ENCODE results near the gene TREML4.
"Not testable (repeated sequence)": the region's sequence is repeated elsewhere in the genome, so short reads cannot be mapped to it uniquely, and the experiment has no call there.

The TREML4 gene, protein sequence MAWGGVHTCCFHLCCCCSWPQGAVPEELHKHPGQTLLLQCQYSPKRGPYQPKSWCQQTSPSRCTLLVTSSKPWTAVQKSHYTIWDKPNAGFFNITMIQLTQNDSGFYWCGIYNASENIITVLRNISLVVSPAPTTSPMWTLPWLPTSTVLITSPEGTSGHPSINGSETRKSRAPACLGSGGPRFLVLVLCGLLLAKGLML
- 0 reads per million in 3 experiments for total RNA-seq

DNA sequence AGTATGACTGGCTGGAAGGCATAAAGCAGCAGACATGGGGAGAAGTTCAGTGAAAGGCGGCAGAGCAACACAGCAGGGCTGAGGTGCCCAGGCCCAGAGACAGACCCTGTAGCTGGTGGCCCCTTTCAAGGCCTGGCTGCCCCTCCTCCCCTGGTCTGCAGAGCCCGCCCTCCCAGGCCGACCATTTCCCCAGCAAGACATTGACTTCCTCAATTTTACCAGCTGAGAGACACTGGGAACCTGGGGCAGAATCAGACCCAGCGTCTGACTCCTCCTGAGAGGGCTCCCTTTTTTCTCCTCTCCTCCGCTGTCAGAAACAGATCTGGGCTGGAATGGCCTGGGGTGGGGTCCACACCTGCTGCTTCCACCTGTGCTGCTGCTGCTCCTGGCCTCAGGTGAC is at the start of gene TREML4:
Gene TREML4, plus strand, starts transcription at position 254 of the 400 bp plus-strand sequence. Its CDS starts 79 bp downstream, at position 333.
- no peak for DNase-seq

DNA sequence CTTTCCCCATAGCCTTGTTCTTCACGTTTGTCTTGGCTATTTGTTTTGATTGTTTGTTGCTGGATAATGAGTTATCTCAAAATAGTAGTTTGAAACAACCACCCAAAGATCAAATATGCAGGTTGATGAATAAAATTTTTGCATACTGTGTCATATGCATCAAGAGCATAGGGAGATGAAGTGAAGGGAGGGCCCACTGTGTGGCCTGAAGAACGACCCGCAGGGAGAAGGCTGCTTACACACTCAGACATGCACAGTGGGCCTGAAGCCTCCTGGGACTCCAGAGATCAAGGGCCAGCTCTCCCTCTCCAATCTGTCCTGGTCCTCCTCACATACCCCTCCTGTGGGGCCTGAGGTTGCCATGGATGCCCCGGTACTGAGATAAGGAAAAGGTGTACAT is 49.0 kb upstream of the TREML4 start:
- no peak for DNase-seq

DNA sequence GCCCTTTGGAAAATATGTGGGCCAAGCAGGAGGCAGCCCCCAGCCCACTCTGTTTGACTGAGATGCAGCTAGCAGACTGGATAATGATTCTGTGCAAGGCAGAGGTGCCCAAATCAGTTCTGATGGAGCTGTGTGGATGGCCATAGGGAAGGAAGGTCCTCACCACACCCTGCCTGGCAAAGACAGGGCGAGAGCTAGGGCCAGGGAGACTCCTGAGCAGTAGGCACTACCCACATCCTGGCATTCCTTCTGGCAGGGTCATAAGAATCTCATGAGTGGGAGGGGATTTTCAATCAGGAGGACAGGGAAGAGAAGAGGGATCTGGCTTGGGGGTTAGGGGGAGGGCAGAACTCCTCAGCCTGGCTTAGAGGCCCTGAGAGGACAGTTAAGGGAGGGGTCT is 46.6 kb upstream of the TREML4 start:
- no peak for DNase-seq

DNA sequence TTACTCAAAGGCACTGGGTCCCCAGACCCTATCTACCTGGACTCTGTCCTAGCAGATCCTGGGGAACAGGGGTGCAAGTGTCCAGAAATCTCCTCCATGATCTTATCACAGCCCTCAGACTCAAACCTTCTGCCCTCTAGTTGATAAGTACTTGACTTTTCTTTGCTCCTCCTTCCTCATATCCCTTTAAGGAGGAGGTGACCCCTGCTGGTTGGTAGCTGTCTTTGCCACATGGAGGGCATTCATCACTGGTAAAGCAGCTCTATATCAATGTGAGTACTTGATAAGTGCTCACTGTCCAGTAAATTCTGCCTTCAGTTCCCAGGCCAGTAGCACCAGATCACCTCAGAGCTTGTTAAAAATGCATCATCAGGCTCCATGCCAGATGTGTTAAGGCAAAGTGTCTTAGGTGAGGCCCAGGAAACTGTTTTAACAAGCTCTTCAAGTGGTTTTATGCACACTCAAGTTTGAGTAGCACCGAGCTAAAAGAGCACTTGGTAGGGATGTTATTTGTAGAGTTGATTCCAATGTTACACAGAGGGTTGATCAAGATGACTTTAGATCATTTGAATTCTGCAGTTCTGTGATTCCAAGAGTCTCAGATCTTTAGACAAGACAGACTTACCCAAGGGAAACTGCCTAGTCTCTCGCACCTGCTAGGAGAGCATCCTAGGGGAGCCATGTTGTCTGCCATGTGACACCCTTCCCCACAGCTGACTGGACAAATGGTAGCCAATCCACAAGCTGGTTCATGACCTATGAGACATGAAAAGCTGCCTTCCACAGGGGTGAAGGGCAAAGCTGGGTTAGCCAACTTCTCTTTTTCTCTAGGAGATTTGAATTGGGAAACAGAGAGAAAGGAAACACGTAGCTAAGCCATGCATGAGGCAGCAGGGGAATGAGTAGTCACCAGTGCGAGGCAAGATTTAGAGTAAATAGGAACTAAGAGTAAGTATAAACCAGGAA is 45.8 kb upstream of the TREML4 start:
- DNase-seq, result peak; percentile 47

DNA sequence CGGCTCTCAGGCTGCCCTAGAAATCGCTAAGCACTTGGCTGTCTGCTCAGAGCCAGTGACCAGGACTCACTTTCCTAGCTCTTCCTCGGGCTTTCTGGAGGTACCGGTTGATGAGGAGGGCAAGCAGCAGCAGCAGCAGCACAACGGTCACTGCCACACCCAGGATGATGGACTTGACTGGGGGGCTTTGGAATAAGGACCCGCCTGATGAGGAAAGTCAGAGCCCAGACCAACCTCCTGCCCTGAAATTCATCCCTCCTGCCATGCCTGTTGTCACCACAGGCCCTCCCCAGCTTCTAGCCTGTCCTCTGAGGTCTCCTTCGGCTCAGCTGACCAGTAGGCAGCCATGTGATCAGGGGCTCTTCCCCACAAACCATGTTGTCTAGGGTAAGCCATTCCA is 43.4 kb upstream of the TREML4 start:
- no peak for DNase-seq

DNA sequence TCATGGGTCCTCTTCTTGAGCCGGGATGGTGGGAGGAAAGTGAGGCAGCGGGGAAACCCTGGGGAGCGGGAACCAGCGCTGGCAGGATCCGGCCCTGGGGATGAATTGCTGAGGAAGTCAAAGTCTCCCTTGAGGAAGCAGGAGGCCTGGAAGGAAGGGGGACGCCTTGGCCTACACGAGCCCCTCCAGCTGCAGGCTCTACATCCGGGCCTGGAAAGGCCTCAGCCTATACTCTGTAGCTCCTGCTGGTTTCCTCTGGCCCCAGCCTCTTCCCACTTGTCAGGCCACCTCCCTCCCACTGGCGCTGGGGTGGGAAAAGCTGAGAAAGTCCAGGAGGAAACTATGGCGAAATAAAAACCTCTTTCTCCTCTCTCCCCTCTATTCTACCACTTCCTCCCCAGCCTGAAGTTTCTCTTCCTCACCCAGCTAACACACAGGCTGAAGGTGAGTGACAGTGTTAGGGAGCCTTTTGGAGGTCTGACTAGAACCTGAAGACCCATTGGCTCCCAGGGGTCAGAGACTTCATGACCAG is 42.1 kb upstream of the TREML4 start:
- no peak for DNase-seq

DNA sequence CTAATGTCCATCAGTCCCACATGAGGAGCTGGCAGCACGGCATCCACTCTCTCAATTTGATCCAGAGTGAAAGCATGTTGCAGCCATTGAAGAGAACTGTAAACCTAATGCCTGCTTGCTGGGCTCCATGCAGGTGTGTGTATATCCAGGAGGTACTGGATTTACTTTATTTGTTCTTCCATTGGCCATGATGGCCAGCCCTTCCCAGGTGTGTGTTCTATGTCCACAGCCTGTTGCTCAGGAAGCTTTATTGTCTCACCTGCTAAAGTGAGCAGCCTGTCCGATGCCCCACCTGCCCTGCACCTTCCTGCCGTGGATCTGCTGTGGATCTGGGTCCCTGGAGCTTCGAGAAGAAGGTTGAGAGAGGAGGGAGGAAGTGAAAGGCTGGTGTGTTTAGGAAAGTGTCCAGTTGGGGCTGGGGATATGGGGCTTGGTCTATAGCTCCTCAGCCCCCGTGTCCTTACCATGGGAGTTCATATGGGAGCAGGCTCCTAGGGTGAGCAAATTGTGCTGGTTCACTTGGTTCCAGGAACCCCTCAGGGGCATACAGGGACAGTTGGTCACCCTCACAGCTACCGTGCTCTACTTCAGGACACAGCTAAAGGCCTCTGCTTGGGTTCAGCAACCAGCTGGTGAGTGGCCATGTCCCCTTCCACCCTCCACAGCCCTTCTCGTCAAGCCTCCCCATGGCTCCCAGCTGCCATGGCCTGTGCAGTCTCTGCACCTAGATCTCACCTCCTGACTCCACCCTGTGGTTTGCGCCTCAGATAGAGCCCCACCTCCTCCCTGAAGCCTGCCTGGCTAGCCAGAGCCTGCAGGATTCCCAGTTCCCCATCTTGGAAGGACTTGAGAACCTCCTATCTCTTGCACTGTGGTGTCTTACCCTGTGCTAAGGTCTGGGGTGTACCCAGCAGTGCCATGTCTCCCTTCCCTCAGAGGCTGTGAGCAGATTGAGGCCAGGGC is 39.9 kb upstream of the TREML4 start:
- DNase-seq, result no peak

DNA sequence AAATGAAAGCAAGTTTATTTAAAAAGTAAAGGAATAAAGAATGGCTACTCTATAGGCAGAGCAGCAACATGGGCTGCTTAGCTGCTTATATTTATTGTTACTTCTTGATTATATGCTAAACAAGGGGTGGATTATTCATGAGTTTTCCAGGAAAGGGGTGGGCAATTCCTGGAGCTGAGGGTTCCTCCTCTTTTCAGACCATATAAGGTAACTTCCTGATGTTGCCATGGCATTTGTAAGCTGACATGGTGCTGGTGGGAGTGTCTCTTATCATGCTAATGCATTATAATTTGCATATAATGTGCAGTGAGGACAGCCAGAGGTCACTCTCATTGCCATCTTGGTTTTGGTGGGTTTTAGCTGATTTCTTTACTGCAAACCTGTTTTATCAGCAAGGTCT is 39.1 kb upstream of the TREML4 start:
- not testable (repeated sequence) for DNase-seq

DNA sequence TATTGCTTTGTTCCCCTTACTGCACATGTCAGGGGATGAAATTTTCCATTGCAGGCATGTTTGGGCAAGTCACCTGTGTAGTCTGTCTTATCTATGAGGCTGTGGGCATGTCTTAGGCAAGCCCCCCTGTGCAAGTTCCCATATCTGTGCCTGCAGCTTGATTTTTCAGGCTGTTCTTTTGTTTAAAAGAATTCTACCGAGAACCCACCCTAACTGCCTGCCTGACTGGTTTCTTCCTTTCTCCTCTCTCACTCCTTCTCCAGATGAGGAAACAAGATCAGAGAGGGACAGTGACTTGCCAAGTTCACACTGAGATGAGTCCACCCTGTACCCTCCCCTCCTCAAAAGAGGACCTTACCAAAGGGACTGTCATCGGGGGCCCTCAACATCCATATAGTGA is 38.2 kb upstream of the TREML4 start:
- DNase-seq, result no peak

DNA sequence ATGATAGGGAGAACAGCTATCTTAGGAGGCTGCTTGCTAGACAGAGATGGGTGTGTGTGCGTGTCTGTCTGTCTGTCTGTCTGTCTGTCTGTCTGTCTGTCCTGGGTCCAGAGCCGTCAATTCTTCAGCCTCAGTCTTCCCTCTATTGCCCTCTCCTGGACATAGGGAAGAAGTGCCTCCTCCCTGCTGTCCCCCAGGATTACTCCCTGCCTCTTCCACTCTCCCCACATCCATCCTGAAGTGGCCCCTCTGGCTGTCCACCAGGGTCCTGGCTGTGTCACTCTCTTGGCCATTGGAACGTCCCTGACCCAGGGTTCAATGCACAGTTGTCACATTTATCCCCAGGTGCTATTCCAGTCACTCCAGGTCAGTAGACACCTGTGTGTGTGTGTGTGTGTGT is 37.4 kb upstream of the TREML4 start:
- DNase-seq, result no peak

DNA sequence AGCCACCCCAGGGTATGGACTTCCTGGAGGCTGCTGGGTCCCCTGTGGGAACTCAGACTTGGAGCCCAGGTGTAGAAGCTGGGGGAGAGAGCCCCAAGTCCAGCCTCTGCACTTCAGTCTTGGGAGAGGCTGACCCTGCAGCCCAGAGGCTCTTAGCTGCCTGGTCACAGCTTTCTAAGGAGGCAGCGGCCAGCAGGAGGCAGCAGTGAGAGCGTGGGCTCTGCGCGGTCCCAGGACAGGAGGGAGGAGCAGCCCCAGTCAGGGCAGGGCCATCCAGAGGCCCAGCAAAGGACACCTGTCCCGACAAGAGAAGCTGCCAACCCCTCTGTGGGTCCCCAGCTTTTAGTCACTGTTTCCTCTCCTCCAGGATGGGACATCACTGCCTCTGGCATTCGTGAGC is 36.6 kb upstream of the TREML4 start:
- DNase-seq, result no peak

DNA sequence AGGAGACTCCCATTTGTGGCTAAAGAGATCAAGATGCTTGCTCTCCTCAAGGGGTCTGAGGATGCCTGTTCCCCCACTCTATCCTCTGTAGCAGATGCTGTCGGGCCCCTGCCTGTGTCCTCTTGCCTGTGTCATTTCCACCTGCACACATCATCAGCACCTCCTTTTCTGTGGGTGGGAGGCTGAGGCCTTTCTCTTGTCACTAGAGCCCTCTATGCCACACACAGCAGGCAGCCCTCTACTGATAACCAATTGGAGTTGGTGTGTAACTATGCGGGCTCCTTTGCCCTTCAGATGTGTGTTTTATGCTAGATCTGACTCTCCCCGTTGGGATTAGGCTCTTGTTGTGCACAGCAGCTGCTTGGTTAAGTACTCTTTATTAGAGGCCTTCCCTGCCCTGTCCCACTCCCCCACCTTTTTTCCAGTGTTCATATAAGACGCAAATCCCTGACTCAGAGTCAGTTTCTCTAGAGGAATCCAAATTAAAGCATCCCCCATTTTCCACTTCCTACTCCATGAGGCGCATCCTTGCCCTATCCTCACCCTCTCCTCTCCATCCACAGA is 34.9 kb upstream of the TREML4 start:
- no peak for DNase-seq

DNA sequence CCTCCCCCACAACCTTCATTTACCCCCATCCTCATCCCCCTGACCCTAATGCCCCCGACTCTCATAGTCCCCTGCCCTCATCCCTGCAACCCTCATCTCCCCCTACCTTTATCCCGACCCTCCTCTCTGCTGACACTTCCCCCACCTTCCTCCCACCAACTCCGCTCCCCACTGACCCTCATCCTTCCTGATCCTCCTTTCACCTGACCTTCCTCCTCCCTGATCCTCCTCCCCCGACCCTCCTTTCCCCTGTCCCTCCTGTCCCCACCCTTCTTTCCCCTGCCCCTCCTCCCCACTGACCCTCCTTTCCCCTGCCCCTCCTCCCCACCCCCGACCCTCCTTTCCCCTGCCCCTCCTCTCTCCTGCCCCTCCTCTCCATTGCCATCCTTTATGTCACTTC is 34.3 kb upstream of the TREML4 start:
- DNase-seq, result no peak

DNA sequence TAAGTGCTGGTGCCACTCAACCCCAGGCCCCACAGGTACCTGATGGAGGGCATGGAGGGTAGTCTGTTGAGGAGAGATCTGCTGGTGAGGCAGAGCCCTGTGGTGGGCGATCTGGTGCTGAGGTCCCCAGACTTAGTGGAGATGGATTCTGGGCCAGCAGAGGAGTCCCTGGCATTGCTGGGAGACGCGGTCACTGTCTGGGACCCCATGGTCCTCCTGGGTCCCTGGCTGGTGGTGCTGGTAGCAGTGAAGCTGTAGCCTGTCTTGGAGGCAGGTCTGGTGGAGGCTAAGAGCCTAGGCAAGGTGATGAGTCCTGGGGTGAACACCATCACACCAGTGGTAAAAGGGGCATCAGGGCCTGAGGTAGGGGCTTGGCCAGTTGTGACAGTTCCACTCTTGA is 33.8 kb upstream of the TREML4 start:
- no peak for DNase-seq

DNA sequence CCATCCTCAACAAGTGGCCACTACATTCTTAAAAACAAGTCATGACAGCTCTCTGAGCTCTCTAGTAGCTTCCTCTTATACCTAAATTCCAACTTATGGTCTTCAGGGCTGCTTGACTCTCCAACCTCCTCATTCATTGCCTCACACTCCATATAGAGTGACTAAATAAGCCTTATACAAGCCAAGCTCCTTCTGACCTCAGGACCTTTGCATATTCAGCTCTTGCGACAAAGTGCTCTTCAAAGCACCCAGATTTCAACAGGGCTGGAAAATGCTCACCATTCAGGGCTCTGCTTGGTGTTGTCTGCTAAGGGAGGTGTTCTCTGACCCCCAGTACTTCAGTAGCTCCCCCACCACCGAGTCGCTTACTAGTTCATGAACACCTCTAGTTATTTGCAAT is 30.9 kb upstream of the TREML4 start:
- DNase-seq, result no peak

DNA sequence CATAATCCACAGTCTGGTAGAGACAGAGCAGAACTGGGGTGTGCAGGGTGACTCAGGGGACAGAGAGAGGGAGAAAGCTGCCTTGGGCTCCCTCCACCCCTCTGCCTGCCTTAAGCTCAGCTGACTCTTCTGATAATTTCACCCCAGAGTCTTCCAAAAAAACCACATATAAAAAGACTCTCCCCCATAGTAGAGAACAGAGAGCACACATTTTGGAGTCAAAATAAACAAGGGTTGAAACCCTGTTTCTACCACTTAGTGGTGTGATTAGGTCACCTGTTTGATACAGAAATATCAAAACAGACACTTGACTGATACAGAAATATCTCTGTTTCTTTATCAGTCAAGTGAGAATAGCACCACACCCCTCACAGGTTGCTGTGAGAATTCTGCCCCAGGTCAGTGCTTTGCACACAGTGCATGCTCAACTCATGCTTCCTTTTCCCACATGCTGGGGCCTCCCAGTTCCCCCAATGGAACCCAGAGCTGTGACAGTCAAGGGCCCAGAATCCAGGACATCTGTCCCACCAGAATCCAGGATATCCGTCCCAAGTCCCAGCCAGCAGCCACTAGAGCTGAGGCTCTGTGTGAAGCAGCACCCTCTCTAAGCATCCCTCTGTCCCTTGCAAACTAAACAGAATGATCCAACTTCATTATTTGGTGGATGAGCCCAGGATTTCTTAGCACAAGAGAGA is 28.4 kb upstream of the TREML4 start:
- peak; percentile 6 for DNase-seq

DNA sequence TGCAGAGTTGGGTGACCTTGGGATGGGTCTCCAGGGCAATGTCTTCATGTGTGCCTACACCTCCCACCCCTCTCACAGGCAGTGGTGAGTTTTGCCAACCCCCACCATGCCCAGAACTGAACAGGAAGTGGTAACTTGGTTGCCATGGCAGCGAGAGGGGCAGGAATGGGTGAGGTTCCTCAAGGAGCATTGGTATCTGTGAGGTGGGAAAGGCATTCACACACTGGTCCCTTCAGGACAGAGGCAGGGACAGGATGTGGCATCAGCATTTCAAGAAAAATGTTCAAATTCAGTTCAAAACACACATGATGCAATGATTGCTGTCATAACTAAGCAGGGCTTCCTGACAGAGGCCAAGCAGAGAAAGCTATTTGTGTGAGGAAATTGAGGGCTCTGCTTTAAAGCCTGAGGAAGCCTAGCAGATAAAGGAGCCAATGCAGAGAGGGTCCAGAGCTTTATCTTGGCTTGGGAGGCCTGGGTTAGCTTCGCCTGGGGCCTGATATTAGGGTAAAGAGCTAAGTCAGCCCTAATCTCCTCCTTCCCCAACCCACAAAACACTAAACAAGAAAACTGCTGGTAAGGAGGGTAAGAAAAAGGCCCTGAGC is 27.8 kb upstream of the TREML4 start:
- DNase-seq, result peak; percentile 69

DNA sequence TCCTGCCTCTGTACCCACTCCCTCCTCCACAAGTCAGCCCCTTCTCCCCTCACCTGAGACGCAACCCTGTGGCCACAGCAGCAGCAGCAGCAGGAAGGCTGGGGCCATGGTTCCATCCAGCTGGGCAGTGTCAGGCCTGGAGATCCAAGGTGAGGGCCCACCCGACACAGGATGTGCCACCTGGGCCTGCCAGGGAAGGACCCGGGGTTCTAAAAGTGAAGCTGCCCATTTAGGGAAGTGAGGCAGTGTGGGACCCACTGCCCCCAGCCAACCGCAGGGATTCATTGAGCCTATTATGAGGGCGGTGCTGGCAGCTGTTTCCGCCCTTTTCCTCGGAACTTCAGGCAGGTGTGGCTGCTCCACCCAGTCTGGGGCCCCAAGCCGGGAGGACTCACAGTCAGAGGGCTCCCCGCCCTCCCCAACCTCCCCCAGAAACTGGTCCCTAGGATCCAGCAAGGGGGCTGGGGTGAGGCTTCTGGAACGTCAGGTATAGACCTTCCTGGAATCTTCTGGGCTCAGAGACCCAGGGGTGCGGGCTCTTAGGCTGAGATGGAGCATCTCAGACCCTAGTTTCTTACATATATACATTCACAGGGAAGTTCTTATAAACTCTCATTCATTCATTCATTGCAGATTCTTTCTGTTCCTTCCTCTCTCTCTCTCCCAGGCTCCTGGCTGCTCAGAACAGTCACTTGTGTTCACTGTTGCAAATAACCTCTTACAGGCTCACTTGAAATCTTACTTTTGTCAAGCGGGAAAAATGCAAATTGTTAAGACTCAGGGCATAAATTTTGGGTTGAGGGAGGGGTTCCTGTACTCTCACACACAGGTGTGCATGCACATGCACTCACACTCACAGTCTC is 27.0 kb upstream of the TREML4 start, which contains the start of gene TREML2:
Gene TREML2, minus strand, starts transcription at position 249 of the 863 bp plus-strand sequence. Its CDS starts 141 bp downstream, at position 108.
- no peak for DNase-seq

DNA sequence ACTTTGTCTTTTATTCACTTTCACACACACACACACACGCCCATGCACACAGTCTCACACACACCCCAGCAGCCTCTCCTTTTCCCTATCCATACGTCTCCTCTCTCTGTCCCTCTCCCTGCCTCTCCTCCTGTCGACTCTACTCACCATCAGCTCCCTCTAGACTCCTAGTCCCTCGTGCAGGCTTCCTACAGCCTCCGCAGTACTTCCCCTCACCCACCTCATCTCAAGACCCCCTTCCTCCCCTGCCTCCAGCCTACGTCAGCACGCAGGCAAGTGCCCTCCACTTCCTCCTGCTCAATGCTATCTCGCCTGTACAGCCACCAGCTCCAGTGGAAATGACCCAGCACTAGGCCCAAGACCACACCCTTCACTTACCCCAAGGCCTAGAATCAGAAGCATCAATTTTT is 26.4 kb upstream of the TREML4 start:
- no peak for DNase-seq

DNA sequence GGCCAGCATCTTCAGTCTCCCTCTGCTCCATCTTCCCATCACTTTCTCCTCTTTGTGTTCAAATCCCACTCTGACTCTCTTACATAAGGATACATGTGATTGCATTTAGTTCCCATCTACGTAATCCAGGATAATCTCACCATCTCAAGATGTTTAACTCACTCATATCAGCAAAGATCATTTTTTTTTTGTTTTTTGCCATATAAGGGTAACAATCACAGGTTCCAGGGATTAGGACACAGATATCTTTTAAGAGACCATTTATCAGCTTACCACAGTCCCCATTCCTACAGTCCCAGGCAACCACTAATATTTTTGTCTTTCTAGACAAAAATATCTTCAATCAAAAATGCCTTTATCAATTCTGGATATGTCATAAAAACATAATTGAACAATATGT is 24.0 kb upstream of the TREML4 start:
- no peak for DNase-seq

All from central memory CD4-positive, alpha-beta T cell (primary cell).